Esophagus squamous epithelium (tissue), 4 donors: Measurements from ENCODE around the gene NEK1.

Experiments
- POLR2A ChIP-seq, 4 donors: fragments of 450-650 bp; IDR thresholded peaks; one replicate each; pipeline ENCODE4 v1.6.1; 2017; ENCODE audit warnings: antibody characterized with exemption in 4 of 4, mild to moderate bottlenecking in 4 of 4, moderate library complexity in 3 of 4
- TF ChIP-seq, protein P1 (sequence below), 6 experiments: fragments of 450-650 bp in 4 of 6; fragments of 200-600 bp in 2 of 6; sonication (generic) in 2 of 6; IDR thresholded peaks; one replicate each; pipeline ENCODE4 v1.5.1; 2016 to 2019; ENCODE audit warnings: antibody characterized with exemption in 6 of 6, mild to moderate bottlenecking in 4 of 6, moderate library complexity in 4 of 6

DNA sequence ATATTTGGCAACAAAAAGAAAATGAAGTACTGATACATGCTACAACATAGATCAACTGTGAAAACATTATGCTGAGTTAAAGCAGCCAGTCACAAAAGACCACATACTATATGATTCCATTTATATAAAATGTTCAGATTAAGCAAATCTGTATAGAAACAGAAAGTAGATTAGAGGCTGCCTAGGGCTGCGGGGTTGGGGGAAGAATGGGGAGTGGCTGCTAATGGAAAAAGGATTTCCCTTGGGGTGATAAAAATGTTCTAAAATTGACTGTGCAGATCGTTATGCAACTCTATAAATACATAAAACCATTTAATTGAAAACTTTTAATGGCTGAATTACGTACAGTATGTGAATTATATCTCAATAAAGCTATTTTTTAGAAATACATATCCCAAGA, 46.8 kb downstream of the NEK1 start:
- TF ChIP-seq, protein P1, sequence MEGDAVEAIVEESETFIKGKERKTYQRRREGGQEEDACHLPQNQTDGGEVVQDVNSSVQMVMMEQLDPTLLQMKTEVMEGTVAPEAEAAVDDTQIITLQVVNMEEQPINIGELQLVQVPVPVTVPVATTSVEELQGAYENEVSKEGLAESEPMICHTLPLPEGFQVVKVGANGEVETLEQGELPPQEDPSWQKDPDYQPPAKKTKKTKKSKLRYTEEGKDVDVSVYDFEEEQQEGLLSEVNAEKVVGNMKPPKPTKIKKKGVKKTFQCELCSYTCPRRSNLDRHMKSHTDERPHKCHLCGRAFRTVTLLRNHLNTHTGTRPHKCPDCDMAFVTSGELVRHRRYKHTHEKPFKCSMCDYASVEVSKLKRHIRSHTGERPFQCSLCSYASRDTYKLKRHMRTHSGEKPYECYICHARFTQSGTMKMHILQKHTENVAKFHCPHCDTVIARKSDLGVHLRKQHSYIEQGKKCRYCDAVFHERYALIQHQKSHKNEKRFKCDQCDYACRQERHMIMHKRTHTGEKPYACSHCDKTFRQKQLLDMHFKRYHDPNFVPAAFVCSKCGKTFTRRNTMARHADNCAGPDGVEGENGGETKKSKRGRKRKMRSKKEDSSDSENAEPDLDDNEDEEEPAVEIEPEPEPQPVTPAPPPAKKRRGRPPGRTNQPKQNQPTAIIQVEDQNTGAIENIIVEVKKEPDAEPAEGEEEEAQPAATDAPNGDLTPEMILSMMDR (IDR thresholded peaks at IDR 0.05) = no peak
- no peak for TF ChIP-seq POLR2A (IDR thresholded peaks at IDR 0.05)
